Measurements from ENCODE around the gene ANLN.

DNA sequence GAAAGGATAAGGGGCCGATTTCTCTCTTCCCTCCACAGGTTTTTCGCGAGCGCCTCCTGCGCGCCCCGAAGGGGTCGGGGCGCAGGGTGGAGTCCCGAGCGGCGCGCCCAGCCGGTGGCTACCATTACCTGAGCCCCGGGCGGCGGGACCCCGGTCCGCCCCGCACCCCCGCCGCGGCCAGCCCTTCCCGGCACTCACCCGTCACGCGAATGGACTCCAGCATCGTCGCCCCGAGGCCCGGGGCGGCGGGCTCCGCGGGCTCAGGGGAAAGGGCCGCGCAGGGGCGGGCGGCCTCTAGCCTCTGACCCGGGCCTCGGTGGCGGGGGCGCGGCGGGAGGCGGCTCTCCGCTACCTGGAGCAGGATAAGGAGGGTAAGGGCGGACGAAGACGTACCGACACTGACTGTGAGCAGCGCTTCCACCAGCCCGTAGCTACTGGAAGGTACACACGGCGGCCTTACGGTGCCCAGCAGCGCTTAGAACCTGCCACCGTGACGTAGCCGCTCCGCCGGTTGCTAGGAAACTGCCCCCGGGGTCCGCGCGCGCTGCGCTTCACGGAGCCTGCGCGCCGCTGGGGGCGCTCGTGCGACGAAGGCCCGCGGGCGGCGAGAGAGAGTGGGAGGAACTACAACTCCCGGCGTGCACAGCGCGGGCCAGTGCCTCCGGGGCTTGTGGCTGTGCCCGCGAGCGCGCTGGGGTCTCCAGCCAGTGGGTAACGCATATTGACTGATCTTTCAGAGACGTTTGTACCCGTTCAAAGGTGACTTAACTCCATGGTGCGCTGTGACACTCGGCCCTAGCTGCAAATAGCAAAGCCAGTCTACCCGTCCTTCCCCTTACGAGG is 22.7 kb upstream of the ANLN start:
- no peak for TF ChIP-seq EZH2 (IDR thresholded peaks at IDR 0.05; ENCODE audit: borderline replicate concordance, low read depth, low read length, severe bottlenecking)
- TF ChIP-seq, protein P1, sequence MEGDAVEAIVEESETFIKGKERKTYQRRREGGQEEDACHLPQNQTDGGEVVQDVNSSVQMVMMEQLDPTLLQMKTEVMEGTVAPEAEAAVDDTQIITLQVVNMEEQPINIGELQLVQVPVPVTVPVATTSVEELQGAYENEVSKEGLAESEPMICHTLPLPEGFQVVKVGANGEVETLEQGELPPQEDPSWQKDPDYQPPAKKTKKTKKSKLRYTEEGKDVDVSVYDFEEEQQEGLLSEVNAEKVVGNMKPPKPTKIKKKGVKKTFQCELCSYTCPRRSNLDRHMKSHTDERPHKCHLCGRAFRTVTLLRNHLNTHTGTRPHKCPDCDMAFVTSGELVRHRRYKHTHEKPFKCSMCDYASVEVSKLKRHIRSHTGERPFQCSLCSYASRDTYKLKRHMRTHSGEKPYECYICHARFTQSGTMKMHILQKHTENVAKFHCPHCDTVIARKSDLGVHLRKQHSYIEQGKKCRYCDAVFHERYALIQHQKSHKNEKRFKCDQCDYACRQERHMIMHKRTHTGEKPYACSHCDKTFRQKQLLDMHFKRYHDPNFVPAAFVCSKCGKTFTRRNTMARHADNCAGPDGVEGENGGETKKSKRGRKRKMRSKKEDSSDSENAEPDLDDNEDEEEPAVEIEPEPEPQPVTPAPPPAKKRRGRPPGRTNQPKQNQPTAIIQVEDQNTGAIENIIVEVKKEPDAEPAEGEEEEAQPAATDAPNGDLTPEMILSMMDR (IDR thresholded peaks at IDR 0.05; ENCODE audit: borderline replicate concordance, extremely low read depth, low read length, poor library complexity, severe bottlenecking): peak; percentile 94

All from DND-41 (cell line).